ENCODE measurements around the gene TCIRG1.
"Not testable (repeated sequence)": the region's sequence is repeated elsewhere in the genome, so short reads cannot be mapped to it uniquely, and the experiment has no call there.

TCIRG1 gene

GRCh38 chr11:68083517-68083916, 44.7 kb downstream of the TCIRG1 start:
- no peak for DNase-seq (ENCODE audit: low read depth, low spot score)

GRCh38 chr11:68089679-68090078, 50.9 kb downstream of the TCIRG1 start:
- no peak for DNase-seq (ENCODE audit: low read depth, low spot score)

GRCh38 chr11:68090287-68090686, 51.5 kb downstream of the TCIRG1 start:
- DNase-seq (ENCODE audit: low read depth, low spot score): no peak

- DNase-seq (ENCODE audit: low read depth, low spot score): no peak
Observed at GRCh38 chr11:68090706-68091105, 51.9 kb downstream of the TCIRG1 start.

- no peak for DNase-seq (ENCODE audit: low read depth, low spot score)
Observed at GRCh38 chr11:68092411-68092810, 53.6 kb downstream of the TCIRG1 start.

- not testable (repeated sequence) for DNase-seq (ENCODE audit: low read depth, low spot score)
Observed at GRCh38 chr11:68092946-68093345, 54.1 kb downstream of the TCIRG1 start.

- DNase-seq (ENCODE audit: low read depth, low spot score): no peak
Observed at GRCh38 chr11:68093565-68093964, 54.7 kb downstream of the TCIRG1 start.

- no peak for DNase-seq (ENCODE audit: low read depth, low spot score)
Observed at GRCh38 chr11:68096962-68097361, 58.1 kb downstream of the TCIRG1 start.

- no peak for DNase-seq (ENCODE audit: low read depth, low spot score)
Observed at GRCh38 chr11:68099057-68099456, 60.2 kb downstream of the TCIRG1 start.

- DNase-seq (ENCODE audit: low read depth, low spot score): no peak
Observed at GRCh38 chr11:68099474-68100405, 60.9 kb downstream of the TCIRG1 start.

Data from activated CD4-positive, CD25-positive, alpha-beta regulatory T cell treated with anti-CD3 and anti-CD28 coated beads, Interleukin-2, amount 50 U/mL, for 16 hours (primary cell).